Upper lobe of right lung (tissue), 1 donor: Measurements from ENCODE around the gene CNOT10. TPM values are rescaled to one million over a fixed set of nuclear protein-coding genes. Genes with fewer than 3 reads are reported as not detected.
"Not testable (repeated sequence)": the region's sequence is repeated elsewhere in the genome, so short reads cannot be mapped to it uniquely, and the experiment has no call there.

Experiments used
- ATAC-seq: fragments of 200-7000 bp; cut with Tn5 transposase; one replicate; pipeline ENCODE4 v1.9.1; 2020; ENCODE audit warnings: mild to moderate bottlenecking, moderate library complexity
- DNase-seq: peaks from one replicate; pipeline ENCODE4 v3.0.0-alpha.2; 2020
- H3K27ac ChIP-seq: fragments of 200-600 bp; one replicate; pipeline ENCODE4 v1.8.0; 2022
- H3K27me3 ChIP-seq: fragments of 200-600 bp; one replicate; pipeline ENCODE4 v1.8.0; 2022; ENCODE audit warnings: mild to moderate bottlenecking
- H3K36me3 ChIP-seq: fragments of 200-600 bp; one replicate; pipeline ENCODE4 v1.8.0; 2022
- H3K4me1 ChIP-seq: fragments of 200-600 bp; one replicate; pipeline ENCODE4 v1.8.0; 2022
- H3K4me3 ChIP-seq: fragments of 200-600 bp; one replicate; pipeline ENCODE4 v1.8.0; 2022; ENCODE audit warnings: mild to moderate bottlenecking
- H3K9me3 ChIP-seq: fragments of 200-600 bp; one replicate; pipeline ENCODE4 v1.8.0; 2022
- intact Hi-C: fragments of 100-400 bp; cut with DNase I; formaldehyde crosslinking; loops from one replicate; pipeline ENCODE4 v1.11.0; 2022
- total RNA-seq: library from RNA; stranded (reverse); fragmentation: NEBNext Ultra II Directional; extraction: Animal tissue kit (Norgen Biotek cat#: 25700); gene quantifications from one replicate; pipeline ENCODE4 v1.2.1, GENCODE V29; 2021
- TF ChIP-seq, protein P1 (sequence below): fragments of 200-600 bp; IDR thresholded peaks from one replicate; pipeline ENCODE4 v1.8.0; 2022; ENCODE audit warnings: antibody characterized with exemption
- donor health status: DM: no; HTN: yes; CAD: no; lungs with severe emphysema.

CNOT10 gene
- total RNA-seq, 1 donor from 2014 or later: 30.1 TPM

DNA sequence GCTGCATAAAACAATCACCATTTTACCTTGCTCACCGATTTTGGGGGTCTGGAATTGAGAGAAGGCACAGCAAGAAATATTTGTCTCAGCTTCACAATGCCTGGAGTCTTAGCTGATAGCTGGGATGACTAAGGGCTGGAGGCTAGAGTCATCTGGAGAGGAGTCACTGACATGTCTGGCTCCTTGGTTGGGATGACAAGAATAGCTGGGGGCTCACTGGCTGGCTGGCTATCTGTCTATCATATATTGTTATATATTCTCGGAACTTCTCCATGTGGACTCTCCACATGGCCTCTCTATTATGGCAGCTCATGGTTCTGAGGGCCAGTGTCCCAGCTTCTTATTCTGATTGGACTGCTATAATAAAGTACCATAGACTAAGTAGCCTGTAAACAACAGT is 112.8 kb downstream of the CNOT10 start:
- intact Hi-C loops: no loop called here
- TF ChIP-seq, protein P1, sequence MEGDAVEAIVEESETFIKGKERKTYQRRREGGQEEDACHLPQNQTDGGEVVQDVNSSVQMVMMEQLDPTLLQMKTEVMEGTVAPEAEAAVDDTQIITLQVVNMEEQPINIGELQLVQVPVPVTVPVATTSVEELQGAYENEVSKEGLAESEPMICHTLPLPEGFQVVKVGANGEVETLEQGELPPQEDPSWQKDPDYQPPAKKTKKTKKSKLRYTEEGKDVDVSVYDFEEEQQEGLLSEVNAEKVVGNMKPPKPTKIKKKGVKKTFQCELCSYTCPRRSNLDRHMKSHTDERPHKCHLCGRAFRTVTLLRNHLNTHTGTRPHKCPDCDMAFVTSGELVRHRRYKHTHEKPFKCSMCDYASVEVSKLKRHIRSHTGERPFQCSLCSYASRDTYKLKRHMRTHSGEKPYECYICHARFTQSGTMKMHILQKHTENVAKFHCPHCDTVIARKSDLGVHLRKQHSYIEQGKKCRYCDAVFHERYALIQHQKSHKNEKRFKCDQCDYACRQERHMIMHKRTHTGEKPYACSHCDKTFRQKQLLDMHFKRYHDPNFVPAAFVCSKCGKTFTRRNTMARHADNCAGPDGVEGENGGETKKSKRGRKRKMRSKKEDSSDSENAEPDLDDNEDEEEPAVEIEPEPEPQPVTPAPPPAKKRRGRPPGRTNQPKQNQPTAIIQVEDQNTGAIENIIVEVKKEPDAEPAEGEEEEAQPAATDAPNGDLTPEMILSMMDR: no peak

DNA sequence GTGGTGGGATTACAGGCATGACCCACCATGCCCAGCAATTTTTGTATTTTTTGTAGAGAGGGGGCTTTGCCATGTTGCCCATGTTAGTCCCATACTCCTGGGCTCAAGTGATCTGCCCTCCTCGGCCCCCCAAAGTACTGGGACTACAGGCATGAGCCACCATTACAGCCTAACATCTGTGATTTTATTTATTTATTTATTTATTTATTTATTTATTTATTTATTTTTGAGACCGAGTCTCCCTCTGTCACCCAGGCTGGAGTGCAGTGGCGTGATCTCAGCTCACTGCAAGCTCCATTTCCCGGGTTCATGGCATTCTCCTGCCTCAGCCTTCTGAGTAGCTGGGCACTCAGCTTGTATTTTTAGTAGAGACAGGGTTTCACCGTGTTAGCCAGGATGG is 116.5 kb downstream of the CNOT10 start:
- H3K27ac ChIP-seq, intact Hi-C loops, ATAC-seq, H3K27me3 ChIP-seq, H3K4me3 ChIP-seq, H3K36me3 ChIP-seq, H3K9me3 ChIP-seq, H3K4me1 ChIP-seq: not testable (repeated sequence)
- peak; percentile 7 for DNase-seq

More for the DNA sequence above, 112.8 kb downstream of the CNOT10 start:
- no peaks in the 10 kb centered on the region for H3K36me3 ChIP-seq
- H3K27ac ChIP-seq: no peak overlapping the region
- no peaks in the 10 kb centered on the region for H3K27me3 ChIP-seq
- ATAC-seq (no peak), DNase-seq (no peak)
- peaks cover 4% of the 10 kb centered on the region for H3K4me1 ChIP-seq
- H3K9me3 ChIP-seq: no peaks in the 10 kb centered on the region
- H3K4me3 ChIP-seq: no peak overlapping the region

DNA sequence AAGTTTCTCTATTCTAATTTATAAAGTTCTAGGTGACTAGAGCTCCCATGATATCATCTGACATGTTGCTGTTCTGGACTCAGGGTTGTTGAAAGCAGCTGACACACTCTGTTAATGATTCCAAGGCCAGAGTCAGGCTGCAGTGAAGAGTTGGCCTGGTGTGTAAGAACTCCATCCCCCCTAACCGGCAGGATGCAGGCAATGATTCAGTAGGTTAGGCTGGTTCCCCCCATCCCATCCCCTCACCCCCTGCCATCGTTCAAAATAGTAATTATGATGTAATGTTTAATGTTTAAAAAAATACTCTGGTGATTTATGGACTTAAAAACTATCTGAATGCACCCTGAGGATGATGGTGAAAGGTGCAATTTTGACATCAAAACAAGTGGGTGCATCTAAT is 128.2 kb downstream of the CNOT10 start:
- no peak overlapping the region for H3K4me3 ChIP-seq
- H3K27me3 ChIP-seq: peaks cover 15% of the 10 kb centered on the region
- intact Hi-C loops: no loop called here

DNA sequence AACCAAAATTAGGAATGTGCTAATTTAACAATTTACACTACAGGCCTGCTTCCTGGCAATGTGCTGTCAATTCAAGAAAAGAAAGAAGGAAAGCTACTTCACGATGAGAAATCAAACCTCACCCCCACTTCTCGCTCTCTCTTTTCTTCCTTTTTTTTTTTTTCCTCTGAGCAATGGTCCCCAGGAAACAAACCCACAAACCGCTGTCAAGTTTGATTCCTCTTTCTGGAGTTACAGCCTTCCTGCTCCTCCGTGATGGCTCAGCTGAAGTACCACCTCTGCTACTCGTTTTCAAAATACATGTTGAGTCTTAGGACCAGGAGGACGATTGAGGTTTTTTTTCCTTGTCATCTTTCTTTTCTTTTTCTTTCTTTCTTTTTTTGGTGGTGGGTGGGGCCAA is 129.4 kb downstream of the CNOT10 start:
- Histone ChIP-seq H3K27me3 (peaks cover 24% of the 10 kb centered on the region), H3K4me3 (no peak overlapping the region), H3K9me3 (no peaks in the 10 kb centered on the region), H3K36me3 (no peaks in the 10 kb centered on the region), H3K27ac (no peak overlapping the region), H3K4me1 (peaks cover 6% of the 10 kb centered on the region)
- DNase-seq (no peak), ATAC-seq (peak; percentile 11)
- TF ChIP-seq, protein P1: no peak
- intact Hi-C loops: no loop called here

More for the DNA sequence above, 128.2 kb downstream of the CNOT10 start:
- Histone ChIP-seq H3K27ac (no peak overlapping the region), H3K4me1 (peaks cover 6% of the 10 kb centered on the region), H3K36me3 (no peaks in the 10 kb centered on the region), H3K9me3 (no peaks in the 10 kb centered on the region)
- TF ChIP-seq, protein P1: no peak
- no peak for DNase-seq
- ATAC-seq: peak; percentile 30

DNA sequence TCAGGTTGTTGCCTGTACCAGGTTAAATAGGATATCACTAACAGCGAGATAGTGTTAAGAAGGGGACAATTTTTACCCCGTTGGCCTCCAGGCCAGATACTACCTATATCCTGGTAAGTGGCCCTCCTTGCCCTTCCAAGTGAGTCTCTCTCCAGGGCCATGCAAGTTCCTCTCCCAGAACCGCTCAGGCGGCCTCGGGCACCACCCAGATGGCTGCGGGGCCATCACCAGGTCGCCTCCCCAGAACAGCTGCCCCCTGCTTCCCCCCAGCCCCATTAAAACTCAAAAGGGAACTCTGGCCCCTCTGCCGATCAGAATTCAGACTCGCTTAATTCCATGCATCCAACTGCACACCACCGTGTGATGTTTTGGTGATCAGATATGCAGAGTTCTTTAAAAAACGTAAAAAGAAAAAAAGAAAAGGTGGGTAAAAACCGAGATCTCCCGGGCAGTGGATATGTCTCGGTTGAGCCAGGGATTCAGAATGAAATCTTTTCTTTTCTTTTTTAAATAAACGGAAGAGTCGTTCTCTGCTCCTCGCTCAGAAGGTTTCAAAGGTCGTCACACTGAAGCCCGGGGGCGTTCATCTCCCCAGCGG is 131.0 kb downstream of the CNOT10 start:
- intact Hi-C loops: no loop called here
- Histone ChIP-seq H3K36me3 (no peaks in the 10 kb centered on the region), H3K4me3 (peak overlapping the region; percentile 56), H3K9me3 (no peaks in the 10 kb centered on the region), H3K27ac (no peak overlapping the region), H3K27me3 (peaks cover 35% of the 10 kb centered on the region), H3K4me1 (peaks cover 6% of the 10 kb centered on the region)
- DNase-seq (no peak), ATAC-seq (no peak)
- TF ChIP-seq, protein P1: no peak

DNA sequence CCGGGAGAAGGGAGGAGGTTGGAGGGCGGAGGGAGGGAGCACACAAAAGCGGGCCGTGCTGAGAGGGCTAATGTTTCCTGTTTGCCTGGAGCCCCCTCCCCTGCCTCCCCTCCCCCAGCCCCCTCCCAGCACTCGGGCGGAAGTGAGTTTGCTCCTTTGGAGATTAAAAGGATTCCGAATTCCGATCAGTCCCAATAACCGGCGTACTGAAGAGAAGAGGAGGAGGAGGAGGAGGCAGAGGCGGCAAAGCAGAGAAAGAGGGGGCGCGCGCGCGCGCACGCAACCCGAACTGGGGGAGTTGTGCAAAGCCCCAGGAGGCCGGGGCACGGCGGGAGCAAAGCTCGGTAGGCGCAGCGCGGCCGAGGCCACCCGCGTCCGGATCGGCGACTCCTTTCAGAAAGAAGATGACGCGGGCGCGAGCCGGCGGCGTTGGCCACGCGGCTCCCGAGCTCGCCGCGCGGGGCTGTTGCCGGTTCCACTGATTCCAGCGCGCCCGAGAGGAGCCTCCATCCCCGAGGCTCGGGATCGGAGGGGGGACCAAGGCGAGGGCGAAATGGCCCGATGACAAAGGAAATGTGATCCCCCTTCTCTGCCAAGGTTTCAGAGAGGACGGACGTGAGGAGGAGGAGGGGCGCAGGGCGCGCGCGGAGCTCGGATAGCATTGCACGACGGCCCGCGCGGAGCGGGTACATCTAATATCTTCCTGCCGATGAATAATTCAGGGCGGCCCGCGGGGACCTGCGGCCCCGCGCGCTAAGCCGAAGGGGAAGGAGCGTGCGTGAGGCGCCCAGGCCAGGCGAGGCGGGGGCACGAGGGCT is 131.7 kb downstream of the CNOT10 start:
- intact Hi-C loops: no loop called here
- Histone ChIP-seq H3K9me3 (no peaks in the 10 kb centered on the region), H3K4me1 (peaks cover 6% of the 10 kb centered on the region), H3K27me3 (peaks cover 35% of the 10 kb centered on the region), H3K36me3 (no peaks in the 10 kb centered on the region), H3K4me3 (peak overlapping the region; percentile 56), H3K27ac (no peak overlapping the region)
- ATAC-seq: no peak
- TF ChIP-seq, protein P1: no peak
- peak; percentile 78 for DNase-seq
